ENCODE measurements around the gene MEGF9.

Gene MEGF9

GRCh38 chr9:120708526-120709224 lies 5.6 kb downstream of the MEGF9 start:
- no peak for DNase-seq

- DNase-seq = no peak
These were observed 7.1 kb downstream of the MEGF9 start for GRCh38 chr9:120707170-120707569.

GRCh38 chr9:120705174-120705573 lies 9.1 kb downstream of the MEGF9 start:
- DNase-seq = no peak

- DNase-seq = no peak
These were observed 12.2 kb downstream of the MEGF9 start for GRCh38 chr9:120702075-120702474.

- DNase-seq = no peak
These were observed 13.0 kb downstream of the MEGF9 start for GRCh38 chr9:120701248-120701647.

GRCh38 chr9:120698766-120699165 lies 15.5 kb downstream of the MEGF9 start:
- peak in 4 of 51 donors; percentile 11 to 24 (median 16) for DNase-seq

GRCh38 chr9:120697448-120697847 lies 16.8 kb downstream of the MEGF9 start:
- peak in 1 of 51 donors; percentile 23 for DNase-seq

GRCh38 chr9:120696551-120697230 lies 17.6 kb downstream of the MEGF9 start:
- DNase-seq = no peak

GRCh38 chr9:120694559-120694958 lies 19.7 kb downstream of the MEGF9 start:
- no peak for DNase-seq

GRCh38 chr9:120693700-120694008 lies 20.6 kb downstream of the MEGF9 start:
- DNase-seq = no peak

- no peak for DNase-seq
These were observed 21.2 kb downstream of the MEGF9 start for GRCh38 chr9:120692901-120693699.

- peak in 2 of 51 donors; percentile 26 to 42 for DNase-seq
These were observed 23.9 kb downstream of the MEGF9 start for GRCh38 chr9:120690372-120690771.

- DNase-seq = peak in 5 of 51 donors; percentile 13 to 42 (median 24)
These were observed 24.4 kb downstream of the MEGF9 start for GRCh38 chr9:120689860-120690259.

GRCh38 chr9:120688758-120689157 lies 25.5 kb downstream of the MEGF9 start:
- DNase-seq = peak in 1 of 51 donors; percentile 49

GRCh38 chr9:120683150-120683549 lies 31.1 kb downstream of the MEGF9 start:
- no peak for DNase-seq

- DNase-seq = no peak
These were observed 33.1 kb downstream of the MEGF9 start for GRCh38 chr9:120681121-120681520.

- no peak for DNase-seq
These were observed 33.7 kb downstream of the MEGF9 start for GRCh38 chr9:120680579-120680978.

- DNase-seq = no peak
These were observed 34.1 kb downstream of the MEGF9 start for GRCh38 chr9:120680161-120680560.

GRCh38 chr9:120677965-120678364 lies 36.3 kb downstream of the MEGF9 start:
- DNase-seq = no peak

- no peak for DNase-seq
These were observed 37.4 kb downstream of the MEGF9 start for GRCh38 chr9:120676767-120677402.

- no peak for DNase-seq
These were observed 45.9 kb downstream of the MEGF9 start for GRCh38 chr9:120668399-120668798.

- no peak for DNase-seq
These were observed 50.3 kb downstream of the MEGF9 start for GRCh38 chr9:120663950-120664349.
